ENCODE measurements around the gene SMIM28.

GRCh38 chr6:138389551-138389950, 11.8 kb downstream of the SMIM28 start:
- TF ChIP-seq, protein P1, sequence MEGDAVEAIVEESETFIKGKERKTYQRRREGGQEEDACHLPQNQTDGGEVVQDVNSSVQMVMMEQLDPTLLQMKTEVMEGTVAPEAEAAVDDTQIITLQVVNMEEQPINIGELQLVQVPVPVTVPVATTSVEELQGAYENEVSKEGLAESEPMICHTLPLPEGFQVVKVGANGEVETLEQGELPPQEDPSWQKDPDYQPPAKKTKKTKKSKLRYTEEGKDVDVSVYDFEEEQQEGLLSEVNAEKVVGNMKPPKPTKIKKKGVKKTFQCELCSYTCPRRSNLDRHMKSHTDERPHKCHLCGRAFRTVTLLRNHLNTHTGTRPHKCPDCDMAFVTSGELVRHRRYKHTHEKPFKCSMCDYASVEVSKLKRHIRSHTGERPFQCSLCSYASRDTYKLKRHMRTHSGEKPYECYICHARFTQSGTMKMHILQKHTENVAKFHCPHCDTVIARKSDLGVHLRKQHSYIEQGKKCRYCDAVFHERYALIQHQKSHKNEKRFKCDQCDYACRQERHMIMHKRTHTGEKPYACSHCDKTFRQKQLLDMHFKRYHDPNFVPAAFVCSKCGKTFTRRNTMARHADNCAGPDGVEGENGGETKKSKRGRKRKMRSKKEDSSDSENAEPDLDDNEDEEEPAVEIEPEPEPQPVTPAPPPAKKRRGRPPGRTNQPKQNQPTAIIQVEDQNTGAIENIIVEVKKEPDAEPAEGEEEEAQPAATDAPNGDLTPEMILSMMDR (IDR thresholded peaks at IDR 0.05; ENCODE audit: insufficient read depth, low read length, poor library complexity, severe bottlenecking): no peak
- TF ChIP-seq EZH2phosphoT487 (conservative IDR thresholded peaks at IDR 0.05; ENCODE audit: low read length): no peak

All from SU-DHL-6 (cell line).